ENCODE measurements around the gene NEK2.

Gene NEK2

GRCh38 chr1:211660718-211661222 is 14.7 kb downstream of the NEK2 start:
- TF ChIP-seq MYC (IDR thresholded peaks at IDR 0.05; ENCODE audit: low read depth, low read length) = no peak
- no peak for TF ChIP-seq MAX (IDR thresholded peaks at IDR 0.05; ENCODE audit: low read depth, low read length)
- TF ChIP-seq, protein P1, sequence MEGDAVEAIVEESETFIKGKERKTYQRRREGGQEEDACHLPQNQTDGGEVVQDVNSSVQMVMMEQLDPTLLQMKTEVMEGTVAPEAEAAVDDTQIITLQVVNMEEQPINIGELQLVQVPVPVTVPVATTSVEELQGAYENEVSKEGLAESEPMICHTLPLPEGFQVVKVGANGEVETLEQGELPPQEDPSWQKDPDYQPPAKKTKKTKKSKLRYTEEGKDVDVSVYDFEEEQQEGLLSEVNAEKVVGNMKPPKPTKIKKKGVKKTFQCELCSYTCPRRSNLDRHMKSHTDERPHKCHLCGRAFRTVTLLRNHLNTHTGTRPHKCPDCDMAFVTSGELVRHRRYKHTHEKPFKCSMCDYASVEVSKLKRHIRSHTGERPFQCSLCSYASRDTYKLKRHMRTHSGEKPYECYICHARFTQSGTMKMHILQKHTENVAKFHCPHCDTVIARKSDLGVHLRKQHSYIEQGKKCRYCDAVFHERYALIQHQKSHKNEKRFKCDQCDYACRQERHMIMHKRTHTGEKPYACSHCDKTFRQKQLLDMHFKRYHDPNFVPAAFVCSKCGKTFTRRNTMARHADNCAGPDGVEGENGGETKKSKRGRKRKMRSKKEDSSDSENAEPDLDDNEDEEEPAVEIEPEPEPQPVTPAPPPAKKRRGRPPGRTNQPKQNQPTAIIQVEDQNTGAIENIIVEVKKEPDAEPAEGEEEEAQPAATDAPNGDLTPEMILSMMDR (IDR thresholded peaks at IDR 0.05; ENCODE audit: low read depth, low read length) = no peak
- TF ChIP-seq POLR2A (IDR thresholded peaks at IDR 0.05; ENCODE audit: extremely low read depth, insufficient read length) = no peak
- H3K4me3 ChIP-seq (ENCODE audit: low read depth, low read length) = no peak overlapping the region
- DNase-seq (ENCODE audit: low read depth) = no peak

DNA sequence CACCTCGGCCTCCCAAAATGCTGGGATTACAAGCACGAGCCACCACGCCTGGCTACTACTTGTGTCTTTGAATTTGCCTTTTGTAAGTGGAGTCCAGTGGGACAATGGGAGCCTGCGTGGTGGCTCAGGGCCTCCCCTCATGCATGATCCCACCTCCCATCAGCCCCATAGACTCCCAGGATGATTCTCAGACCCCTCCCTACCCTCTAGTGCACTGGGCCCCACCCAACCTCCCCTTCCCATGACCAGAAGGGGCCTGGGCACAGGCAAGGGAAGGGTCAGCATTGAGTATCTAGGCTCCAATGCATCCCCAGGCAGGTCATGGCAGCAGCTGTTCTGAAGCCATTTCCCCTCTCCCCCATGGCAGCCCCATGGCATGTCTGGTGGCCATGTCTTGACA is 18.7 kb downstream of the NEK2 start:
- no peak for DNase-seq (ENCODE audit: low read depth)
- no peak for TF ChIP-seq POLR2A (IDR thresholded peaks at IDR 0.05; ENCODE audit: extremely low read depth, insufficient read length)

GRCh38 chr1:211654838-211655787 is 20.3 kb downstream of the NEK2 start:
- DNase-seq (ENCODE audit: low read depth) = peak; percentile 84
- TF ChIP-seq MYC (IDR thresholded peaks at IDR 0.05; ENCODE audit: low read depth, low read length) = no peak
- TF ChIP-seq, protein P1 (IDR thresholded peaks at IDR 0.05; ENCODE audit: low read depth, low read length) = peak; percentile 86
- TF ChIP-seq POLR2A (IDR thresholded peaks at IDR 0.05; ENCODE audit: extremely low read depth, insufficient read length) = no peak
- no peak overlapping the region for H3K4me3 ChIP-seq (ENCODE audit: low read depth, low read length)

More for the DNA sequence above, 18.7 kb downstream of the NEK2 start:
- H3K4me3 ChIP-seq (ENCODE audit: low read depth, low read length) = no peak overlapping the region

- no peak for DNase-seq (ENCODE audit: low read depth)
- no peak overlapping the region for H3K4me3 ChIP-seq (ENCODE audit: low read depth, low read length)
- TF ChIP-seq MAX (IDR thresholded peaks at IDR 0.05; ENCODE audit: low read depth, low read length) (no peak), POLR2A (IDR thresholded peaks at IDR 0.05; ENCODE audit: extremely low read depth, insufficient read length) (no peak), MYC (IDR thresholded peaks at IDR 0.05; ENCODE audit: low read depth, low read length) (no peak)
- TF ChIP-seq, protein P1 (IDR thresholded peaks at IDR 0.05; ENCODE audit: low read depth, low read length) = no peak
Observed at GRCh38 chr1:211653959-211654496, 21.4 kb downstream of the NEK2 start.

DNA sequence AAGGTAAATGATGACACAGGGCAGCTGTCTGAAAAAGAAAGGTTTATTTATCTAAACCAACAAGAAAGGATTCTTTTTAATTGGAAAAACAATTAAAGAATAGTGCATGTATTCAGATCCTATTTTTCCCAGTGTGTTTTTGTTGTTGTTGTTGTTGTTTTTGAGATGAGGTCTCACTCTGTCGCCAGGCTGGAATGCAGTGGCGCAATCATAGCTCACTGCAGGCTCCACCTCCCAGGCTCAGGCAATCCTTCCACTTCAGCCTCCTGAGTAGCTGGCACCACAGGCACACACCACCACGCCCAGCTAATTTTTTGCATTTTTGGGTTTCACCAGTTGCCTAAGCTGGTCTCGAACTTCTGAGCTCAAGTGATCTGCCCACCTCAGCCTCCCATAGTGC is 22.1 kb downstream of the NEK2 start:
- no peak overlapping the region for H3K4me3 ChIP-seq (ENCODE audit: low read depth, low read length)
- TF ChIP-seq MYC (IDR thresholded peaks at IDR 0.05; ENCODE audit: low read depth, low read length) = no peak
- no peak for TF ChIP-seq POLR2A (IDR thresholded peaks at IDR 0.05; ENCODE audit: extremely low read depth, insufficient read length)
- TF ChIP-seq, protein P1 (IDR thresholded peaks at IDR 0.05; ENCODE audit: low read depth, low read length) = no peak
- no peak for TF ChIP-seq MAX (IDR thresholded peaks at IDR 0.05; ENCODE audit: low read depth, low read length)
- DNase-seq (ENCODE audit: low read depth) = no peak

DNA sequence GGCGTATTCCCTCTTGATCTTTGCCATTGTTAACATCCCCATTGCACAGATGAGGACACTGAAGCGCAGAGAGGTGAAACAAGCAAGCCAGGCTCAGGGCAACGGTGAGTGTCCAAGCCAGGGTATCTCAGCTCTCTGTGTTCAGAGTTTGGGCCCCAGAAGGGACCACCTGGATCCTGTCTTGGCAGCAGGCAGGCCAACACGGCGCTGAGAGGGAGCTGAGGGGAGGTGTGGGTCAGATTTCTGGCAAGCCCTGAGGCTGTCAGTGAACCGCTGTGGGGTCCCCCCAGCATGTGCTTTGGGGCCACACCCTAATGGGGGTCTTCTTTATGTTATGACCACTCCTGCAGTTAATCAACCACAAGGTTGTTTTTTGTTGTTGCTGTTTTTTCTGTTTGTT is 23.1 kb downstream of the NEK2 start:
- no peak for DNase-seq (ENCODE audit: low read depth)
- H3K4me3 ChIP-seq (ENCODE audit: low read depth, low read length) = no peak overlapping the region
- no peak for TF ChIP-seq MYC (IDR thresholded peaks at IDR 0.05; ENCODE audit: low read depth, low read length)
- TF ChIP-seq, protein P1 (IDR thresholded peaks at IDR 0.05; ENCODE audit: low read depth, low read length) = no peak
- TF ChIP-seq POLR2A (IDR thresholded peaks at IDR 0.05; ENCODE audit: extremely low read depth, insufficient read length) = no peak
- TF ChIP-seq MAX (IDR thresholded peaks at IDR 0.05; ENCODE audit: low read depth, low read length) = no peak
